NCI-H2196 (cell line): Measurements from ENCODE around the gene SP5.
"Not testable (repeated sequence)": the region's sequence is repeated elsewhere in the genome, so short reads cannot be mapped to it uniquely, and the experiment has no call there.

Experiments used
- DNase-seq: peaks from one replicate; lab custom pipeline; 2025; ENCODE audit not compliant: unreplicated experiment; lab: John Stamatoyannopoulos, UW

SP5 gene

DNA sequence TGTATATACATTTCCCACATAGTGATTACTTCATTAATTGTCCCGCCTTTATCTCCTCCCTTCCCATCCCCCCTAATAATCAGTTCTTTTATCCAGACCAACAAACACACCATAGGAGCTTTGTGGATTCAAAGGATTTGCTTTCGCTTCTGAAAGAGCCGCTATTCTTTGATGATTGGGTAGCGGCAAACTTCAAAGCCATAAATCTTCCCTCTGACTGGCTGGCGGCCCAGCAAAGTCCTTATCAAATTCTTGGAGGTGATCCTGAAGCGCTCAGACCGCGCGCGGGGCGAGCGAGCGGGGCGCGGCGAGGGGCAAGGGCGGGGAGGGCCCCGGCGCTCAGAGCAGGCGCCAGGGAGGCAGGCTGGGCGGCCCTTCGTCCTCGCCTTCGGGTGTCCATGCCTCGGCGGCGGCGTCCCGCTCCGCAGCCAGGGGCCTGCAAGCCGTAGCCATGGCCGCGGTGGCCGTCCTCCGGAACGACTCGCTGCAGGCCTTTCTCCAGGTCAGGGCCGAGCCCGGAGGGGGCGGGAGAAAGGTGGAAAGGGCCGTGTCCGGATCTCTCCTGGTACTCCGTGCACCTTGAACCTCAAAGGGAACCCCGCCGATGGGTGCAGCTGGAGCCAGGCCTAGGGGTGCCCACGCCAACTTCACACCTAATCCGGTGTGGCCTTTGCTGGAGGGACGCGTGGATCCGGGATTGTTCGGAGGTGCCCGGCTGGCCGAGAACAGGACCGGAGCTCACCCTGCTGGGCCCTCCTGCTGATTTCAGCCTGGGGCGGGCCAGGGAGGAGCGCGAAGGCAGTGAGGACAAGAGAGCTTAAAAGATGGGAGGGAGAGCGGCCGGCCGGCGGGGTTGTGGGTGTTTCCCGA, at the start of gene SP5:
Gene SP5 (plus strand): TSS at position 276 of the 870 bp plus-strand sequence. CDS start 176 bp downstream, at position 452.
- DNase-seq, result peak; percentile 77

- no peak for DNase-seq
Observed at GRCh38 chr2:170665743-170666142, 49.4 kb upstream of the SP5 start.

- no peak for DNase-seq
Observed at GRCh38 chr2:170669909-170670308, 45.2 kb upstream of the SP5 start.

GRCh38 chr2:170670651-170671050, 44.5 kb upstream of the SP5 start:
- no peak for DNase-seq

DNA sequence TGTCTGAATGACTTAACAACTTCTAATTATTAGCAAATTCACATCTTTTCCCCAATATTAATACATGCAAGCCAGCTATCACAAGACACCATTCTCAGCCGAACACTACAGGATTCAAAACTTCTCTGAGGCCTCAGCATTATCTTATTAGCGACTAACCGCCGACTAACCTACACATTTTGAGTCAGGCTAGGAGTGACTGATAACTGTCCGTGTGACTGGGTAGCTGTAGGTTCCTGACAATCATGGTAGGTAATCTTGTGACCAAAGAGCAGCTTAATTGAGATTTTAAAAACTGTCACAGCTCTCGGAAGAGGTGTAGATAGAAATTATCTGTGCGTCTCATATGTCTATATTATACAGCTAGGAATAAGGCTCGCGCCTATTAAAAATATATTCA, 44.1 kb upstream of the SP5 start:
- DNase-seq, result no peak

GRCh38 chr2:170674282-170674681, 40.9 kb upstream of the SP5 start:
- not testable (repeated sequence) for DNase-seq

DNA sequence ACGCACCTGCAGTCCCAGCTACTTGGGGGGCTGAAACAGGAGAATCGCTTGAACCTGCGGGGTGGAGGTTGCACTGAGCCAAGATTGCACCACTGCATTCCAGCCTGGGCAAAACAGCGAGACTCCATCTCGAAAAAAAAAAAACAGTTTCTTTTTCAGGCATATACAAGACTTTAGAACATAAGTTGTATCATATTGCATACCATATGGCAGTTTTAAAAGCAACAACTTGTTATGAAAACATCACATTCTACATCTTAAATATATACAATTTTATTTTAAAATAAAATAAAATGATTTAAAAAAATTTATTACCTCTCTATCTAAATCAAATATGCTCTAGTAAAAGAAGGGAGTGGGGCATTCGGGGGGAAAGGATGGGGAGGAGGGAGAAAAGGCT, 39.4 kb upstream of the SP5 start:
- DNase-seq, result no peak

GRCh38 chr2:170679607-170680079, 35.5 kb upstream of the SP5 start:
- DNase-seq, result no peak

- no peak for DNase-seq
Observed at GRCh38 chr2:170680172-170680941, 34.8 kb upstream of the SP5 start.

DNA sequence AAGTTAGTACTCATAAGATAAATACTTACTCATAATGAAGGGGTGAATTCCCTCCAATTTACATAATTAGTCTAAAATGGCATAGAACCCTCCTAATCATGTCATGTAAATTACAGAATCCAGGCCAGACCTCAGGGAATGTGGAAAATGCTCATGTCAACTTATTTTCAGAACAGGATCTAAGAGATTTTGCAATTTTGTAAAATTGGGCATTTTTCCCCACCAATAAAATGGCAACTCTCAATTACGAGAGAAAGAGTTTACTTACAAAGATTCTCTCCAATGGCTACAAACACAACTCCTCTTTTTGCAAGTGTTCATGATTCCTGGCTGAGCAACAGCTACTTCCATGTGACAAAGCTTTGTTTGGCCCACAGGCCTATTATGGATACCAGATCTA, 33.8 kb upstream of the SP5 start:
- DNase-seq, result no peak

DNA sequence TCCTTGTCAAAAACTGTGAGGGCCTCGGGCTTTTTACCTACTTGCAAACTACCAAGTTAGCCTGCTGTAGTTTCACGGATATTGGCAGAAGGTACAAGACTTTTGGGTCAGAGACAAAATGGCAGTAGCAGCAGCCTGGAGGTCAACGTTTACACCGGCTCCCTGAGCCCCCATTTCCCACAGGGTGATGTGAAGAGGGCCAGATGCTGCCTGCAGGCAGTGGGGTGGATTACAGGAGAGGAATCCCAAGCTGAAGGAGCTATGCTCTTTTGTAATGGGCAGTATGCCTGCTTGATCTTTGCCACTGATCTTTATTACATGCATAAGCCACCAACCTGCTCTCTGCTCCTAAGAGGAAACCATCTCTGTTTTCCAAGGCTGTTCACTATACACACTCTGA, 29.5 kb upstream of the SP5 start:
- DNase-seq, result no peak

DNA sequence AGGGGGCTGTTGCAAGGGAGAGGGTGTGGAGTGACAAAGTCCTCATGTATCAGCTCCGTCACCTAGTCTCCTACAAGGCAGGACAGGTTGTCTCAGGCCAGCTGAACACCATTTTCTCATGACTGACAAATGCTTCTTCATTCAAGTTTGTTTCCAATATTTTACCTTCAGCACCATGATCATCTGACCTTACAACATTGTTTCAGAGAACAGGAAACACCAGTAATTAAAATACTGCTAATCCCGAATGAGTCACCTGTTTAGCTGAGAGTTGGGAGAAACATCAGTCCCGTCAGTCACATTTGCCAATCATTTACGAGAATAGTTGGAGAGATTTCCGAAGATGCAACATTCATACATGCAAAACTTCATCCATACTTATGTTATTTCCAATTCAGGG, 25.7 kb upstream of the SP5 start:
- DNase-seq, result no peak

DNA sequence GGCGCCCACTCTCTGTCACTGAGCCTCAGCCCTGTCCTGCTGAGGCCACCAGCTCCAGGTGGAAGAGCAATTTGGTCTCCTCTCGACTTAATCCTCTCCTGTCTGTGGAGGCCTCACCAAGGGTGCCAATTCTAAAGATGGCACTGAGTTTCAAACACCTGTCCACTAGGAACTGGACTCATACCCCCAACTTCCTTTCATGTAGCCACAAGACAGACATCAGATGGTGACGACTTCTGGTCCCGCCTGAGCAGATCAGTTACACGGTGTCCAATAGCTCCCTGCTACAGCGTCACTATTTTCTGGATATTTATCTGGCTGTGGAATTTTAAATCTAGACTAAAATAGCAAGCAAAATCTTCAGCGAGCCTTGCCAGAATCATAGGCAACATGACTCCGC, 24.5 kb upstream of the SP5 start:
- no peak for DNase-seq

GRCh38 chr2:170694316-170694715, 20.8 kb upstream of the SP5 start:
- DNase-seq, result no peak

DNA sequence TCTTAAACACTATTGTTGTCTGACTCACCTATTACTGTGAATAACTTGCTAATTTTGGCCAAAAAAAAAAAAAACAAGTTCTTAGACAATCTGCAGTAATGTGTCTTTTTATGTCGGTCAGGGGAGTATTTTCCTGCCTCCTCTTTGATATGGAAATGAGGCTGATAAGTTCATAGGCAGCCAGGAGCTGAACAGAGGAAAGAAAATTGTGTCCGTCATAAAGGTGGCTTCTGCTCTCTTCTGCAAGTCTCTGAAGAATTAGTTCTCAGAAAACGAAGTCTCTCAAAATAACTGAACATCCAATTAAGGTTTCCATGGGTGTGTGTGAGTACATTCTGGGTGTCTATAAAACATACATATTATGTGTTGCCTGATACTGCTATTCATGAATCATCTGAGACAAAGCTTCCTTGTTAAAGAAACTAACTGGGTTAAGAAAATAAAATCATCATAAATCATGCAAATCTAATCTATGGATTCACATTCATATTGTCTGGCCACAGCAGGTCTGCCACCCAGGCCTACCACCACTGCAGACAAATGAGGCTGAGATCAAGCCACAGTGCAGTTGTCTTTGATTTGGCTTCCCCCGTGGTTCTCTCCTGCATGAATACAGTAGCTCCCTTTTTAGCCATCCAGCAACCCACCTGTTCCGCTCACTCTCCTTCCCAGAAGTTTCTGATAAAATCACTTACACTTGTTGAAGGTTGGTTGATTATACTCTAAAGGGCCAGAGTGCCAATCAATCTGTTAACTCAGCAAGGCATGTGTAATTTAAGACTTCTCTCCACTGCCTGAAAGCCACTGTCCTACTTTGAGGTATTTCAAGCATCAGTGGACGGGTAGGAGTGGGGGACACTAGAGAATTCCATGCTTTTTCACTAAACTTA, 19.4 kb upstream of the SP5 start:
- DNase-seq, result no peak

- DNase-seq, result no peak
Observed at GRCh38 chr2:170696948-170697347, 18.2 kb upstream of the SP5 start.

GRCh38 chr2:170701011-170701410, 14.1 kb upstream of the SP5 start:
- DNase-seq, result no peak

DNA sequence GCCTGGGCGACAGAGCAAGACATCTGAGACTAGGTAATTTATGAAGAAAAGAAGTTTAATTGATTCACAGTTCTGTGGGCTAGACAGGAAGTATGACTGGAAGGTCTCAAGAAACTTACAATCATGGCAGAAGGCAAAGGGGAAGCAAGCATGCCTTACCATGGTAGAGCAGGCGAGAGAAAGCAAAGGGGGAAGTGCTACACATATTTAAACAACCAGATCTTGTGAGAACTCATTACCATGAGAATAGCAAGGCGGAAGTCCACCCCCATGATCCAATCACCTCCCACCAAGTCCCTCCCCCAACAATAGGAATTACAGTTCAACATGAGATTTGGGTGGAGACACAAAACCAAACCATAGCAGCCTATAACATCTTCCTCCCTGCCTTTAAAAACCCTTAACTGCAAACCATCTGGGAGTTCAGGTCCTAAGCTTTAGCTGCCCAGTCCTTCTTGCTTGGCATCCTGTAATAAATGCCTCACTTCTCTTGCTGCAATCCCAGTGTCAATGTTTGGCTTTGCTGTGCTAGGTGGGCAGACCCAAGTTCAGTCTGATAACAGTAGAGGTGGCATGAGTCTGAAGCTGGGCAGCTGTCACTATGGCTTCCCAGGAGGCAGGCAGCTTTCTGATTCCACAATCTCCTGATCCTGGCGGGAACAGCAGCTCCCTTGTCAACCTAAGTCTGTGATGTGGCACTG, 11.2 kb upstream of the SP5 start:
- DNase-seq, result no peak

DNA sequence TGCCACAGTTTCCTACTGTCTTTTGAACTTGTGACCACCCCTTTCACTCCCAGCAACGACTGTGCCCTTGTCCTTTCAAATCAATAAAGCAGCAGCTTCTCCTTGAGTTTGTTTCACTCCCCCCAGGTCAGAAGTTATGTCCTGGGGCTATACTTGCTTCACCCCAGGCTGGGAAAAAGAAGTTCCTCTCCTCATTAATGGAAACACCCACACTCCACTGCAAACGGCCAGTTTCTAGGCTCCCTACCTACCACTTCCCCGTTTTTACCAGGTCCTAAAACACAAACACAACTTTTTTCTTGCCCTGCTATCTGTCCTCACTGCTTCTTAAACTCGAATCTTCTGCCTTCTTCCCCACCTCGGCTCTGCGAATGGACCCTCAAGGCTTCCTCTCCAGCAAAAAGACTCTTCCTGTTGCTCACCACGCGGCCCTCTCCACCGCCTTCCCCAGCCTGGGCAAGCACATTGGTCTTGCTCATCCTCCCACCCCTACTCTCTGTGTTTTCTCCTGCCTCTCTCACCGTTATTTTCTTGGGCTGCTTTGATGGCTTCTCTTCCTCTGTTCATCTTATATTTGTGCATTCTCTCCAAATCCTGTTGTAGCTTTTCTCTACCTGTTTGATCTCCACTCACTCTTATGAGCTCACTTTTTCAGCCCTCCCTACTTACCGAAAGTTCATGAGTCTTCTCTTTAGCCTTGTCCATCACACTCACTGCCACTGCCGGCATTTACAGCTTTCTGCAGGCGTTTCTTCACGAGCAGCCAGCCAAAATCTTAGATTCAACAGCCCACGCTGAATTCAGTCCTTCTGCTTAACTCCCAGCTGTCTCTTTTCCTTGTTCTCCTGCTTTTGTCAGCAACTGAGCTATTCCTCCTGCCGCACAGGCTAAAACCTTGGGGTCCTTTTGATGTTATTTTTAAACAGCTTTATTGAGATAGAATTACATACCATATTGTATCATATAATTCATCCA, 7.0 kb upstream of the SP5 start:
- no peak for DNase-seq
